Measurements from ENCODE around the gene XCL1.

DNA sequence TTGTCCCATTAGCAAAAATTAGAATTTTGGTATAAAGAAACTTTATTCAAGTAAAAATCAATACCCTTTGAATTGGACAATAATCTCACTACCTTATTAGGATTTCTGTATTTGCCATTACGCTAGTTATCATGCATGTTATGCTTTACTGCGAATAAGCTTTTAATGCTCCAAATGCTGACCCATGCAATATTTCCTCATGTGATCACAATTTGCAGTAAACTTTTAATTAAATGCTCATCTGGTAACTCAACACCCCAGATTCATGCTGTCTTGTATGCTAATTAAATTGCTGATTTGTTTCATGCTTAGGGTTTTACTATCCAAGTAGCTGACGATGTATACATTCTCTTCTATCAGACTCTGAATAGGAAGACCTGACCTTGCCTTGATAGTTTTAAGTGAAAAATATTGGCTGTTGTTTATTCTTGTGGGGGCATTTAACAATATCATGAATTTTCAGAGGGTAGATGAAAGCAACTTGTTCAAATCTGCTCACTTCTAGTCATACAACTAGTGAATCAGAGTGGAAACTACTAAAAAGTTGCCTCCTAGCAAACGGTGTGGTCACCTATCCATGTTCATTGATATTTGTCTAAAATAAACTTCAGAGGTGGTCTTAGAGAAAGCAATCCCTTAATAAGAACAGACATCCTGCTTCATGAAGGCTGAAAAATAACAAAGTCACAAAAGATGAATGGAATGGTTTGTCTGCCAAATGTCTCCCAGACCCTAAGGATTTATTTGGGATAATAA is 5.6 kb downstream of the XCL1 start:
- TF ChIP-seq EP300 (IDR thresholded peaks at IDR 0.05) (no peak), POLR2A (IDR thresholded peaks at IDR 0.05) (no peak)
- TF ChIP-seq, protein P1, sequence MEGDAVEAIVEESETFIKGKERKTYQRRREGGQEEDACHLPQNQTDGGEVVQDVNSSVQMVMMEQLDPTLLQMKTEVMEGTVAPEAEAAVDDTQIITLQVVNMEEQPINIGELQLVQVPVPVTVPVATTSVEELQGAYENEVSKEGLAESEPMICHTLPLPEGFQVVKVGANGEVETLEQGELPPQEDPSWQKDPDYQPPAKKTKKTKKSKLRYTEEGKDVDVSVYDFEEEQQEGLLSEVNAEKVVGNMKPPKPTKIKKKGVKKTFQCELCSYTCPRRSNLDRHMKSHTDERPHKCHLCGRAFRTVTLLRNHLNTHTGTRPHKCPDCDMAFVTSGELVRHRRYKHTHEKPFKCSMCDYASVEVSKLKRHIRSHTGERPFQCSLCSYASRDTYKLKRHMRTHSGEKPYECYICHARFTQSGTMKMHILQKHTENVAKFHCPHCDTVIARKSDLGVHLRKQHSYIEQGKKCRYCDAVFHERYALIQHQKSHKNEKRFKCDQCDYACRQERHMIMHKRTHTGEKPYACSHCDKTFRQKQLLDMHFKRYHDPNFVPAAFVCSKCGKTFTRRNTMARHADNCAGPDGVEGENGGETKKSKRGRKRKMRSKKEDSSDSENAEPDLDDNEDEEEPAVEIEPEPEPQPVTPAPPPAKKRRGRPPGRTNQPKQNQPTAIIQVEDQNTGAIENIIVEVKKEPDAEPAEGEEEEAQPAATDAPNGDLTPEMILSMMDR (IDR thresholded peaks at IDR 0.05) = no peak

All from ovary (tissue), 3 donors.